Stimulated activated CD8-positive, alpha-beta memory T cell treated with anti-CD3 and anti-CD28 coated beads, Interleukin-4, amount 100 ng/mL, for 1 hour (primary cell): ENCODE results near the gene TBX1.

ENCODE experiments used
- DNase-seq, 2 donors: peaks; one replicate each; pipeline ENCODE4 v3.0.0-alpha.2; 2020; ENCODE audit warnings: low read depth in 2 of 2, low spot score in 1 of 2

The TBX1 gene

DNA sequence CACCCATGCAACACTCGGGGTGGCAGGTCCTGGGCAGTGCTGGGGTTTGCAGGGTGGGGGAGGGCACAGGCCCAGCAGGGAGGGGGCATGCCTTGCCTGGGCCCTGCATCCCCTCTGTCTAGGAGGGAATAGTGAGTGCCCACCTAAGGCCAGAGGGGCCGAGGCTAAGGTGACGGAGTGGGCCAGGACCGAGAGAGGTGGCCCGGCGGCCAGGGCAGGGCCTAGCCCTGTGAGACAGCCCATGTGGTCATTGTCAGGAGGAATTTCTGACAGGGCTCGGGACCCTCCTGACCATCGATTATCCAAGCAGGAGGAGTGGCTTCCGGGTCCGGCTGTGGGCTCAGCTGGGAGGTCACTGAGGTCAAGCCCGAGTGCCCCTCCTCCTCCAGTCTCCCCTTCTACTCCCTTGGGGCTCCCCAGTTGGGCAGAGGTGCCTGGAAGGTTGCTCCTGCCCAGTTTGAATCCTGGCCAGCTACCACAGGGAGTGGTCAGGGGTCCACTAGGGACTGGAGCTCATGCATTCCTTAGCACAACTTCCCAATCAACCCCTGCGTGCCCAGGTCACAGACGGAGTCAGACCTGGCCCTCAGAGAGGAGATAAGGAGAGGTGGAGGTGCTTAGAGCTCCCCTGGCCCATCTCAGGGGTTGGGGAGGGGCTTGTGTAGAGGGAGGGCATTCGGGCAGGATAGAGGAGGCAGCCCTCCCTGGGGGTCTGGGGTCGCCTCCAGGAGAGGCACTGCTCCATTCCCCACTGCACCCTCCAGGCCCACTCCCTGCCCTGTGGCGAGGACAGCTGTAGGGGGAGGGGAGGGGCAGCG, 22.5 kb upstream of the TBX1 start:
- no peak for DNase-seq

DNA sequence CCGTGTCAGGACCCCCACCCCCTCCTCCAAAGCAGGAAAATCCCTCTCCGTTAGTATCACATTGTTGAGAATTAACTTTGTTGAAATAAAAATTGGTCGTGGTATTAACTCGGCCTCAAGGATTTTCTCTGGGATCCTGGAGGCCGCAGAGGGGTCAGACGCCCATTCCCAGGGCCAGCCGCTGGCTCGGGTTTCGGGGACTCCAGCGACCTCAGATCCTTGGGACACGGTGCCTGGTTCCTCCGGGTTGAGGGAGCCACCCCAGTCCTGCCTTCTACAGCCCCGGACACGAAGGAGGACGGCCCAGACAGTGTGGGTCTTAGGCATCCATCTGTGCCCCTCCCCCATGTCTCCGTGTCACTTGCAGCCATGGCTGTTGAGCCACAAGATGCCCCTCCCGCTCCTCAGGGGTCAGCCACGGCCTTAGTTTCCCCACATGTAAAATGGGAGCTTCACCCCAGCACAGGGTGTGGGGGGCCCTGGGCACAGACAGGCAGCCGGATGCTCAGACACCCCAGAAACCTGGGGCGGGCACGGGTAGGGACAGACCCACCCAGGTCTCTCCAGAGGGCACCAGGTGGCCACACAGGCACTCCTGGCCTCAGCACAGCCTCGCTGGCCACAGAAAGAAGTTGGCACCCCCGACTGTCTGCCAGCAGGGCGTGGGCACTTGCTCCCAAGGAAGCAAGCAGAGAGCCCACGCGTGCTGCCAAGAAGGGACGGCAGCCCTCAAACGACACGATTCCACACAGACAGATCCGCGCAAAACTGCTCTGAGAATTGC, 21.7 kb upstream of the TBX1 start:
- no peak for DNase-seq

DNA sequence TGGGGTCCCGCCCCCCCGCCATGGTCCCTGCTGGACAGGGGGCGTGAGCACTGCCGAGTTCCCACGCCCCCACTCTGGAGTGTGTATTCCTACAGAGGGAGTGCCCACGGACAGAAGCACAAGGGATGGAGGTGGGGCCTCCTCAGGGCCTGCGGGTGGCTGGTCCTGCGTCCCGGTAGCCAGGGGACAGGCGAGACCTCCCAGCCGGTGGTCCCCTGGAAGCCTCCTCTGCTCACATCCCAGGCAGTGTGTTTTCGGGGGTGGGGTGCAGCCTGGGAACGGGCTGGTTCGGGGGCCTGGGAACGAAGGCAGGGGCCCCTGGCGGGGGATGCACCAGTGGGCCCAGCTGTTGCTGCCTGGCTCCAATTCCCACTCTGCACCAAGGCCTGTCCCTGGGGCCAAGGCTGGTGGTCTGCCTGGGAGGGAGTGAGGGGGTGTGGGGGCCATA, 21.1 kb upstream of the TBX1 start:
- no peak for DNase-seq

DNA sequence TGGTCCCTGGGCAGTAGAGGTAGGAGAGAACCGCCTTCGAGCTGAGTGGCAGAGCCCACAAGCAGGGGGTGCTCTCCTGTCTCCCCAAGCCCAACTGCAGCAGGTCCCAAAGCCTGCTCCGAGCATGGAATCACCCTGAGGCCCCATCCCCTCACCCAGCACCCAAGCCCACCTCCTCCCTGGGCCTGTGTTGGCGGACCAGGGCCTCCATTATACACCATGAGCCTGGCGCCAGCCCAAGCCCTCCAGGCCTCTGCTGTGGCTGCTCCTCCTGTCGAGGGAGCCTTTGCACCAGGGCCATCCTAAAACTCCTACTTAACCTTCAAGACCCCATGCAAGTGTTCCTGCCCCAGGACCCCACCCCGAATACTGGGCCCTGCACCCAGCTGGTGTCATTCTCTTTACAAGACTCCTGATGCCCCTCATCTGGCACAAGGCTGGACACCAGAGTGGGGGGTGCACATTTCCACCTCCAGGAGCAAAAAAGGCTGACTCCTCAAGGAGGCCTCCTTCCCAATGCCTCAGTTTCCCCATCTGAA, 20.6 kb upstream of the TBX1 start:
- no peak for DNase-seq

DNA sequence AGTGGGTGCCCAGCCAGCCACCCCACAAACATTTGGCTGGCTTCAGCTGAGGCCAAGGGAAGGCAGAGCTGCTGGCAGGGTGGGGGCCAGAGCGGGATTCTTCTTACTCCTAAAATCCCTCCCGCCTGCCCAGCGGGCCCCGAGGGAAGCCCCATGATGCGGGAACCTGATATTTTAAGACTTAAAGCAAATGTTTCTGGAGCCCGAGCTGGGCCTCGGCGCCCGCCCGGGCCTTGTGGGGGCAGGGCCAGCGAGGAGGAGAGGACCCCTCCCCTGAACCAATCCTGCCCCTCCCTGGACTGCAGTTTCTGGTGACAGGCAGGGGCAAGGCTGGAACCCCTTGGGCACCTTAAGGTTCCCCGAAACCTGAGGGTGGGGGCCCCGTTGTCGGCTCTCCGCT, 20.0 kb upstream of the TBX1 start:
- DNase-seq = no peak

DNA sequence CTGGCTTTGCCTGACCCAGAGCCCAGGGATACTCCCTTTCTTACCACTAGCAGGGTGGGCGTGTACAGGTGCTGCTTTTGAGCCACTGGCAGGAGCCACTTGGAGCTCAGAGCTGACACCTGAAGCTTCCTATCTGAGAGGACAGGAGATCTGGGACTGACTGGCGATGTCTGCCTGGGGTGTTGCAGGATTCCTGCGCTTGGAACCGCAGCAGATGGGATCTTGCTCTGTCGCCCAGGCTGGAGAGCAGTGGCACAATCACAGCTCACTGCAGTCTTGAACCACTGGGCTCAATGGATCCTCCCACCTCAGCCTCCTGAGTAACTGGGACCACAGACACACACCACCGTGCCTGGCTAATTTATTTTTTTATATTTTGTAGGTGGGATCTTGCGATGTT, 19.5 kb upstream of the TBX1 start:
- no peak for DNase-seq

DNA sequence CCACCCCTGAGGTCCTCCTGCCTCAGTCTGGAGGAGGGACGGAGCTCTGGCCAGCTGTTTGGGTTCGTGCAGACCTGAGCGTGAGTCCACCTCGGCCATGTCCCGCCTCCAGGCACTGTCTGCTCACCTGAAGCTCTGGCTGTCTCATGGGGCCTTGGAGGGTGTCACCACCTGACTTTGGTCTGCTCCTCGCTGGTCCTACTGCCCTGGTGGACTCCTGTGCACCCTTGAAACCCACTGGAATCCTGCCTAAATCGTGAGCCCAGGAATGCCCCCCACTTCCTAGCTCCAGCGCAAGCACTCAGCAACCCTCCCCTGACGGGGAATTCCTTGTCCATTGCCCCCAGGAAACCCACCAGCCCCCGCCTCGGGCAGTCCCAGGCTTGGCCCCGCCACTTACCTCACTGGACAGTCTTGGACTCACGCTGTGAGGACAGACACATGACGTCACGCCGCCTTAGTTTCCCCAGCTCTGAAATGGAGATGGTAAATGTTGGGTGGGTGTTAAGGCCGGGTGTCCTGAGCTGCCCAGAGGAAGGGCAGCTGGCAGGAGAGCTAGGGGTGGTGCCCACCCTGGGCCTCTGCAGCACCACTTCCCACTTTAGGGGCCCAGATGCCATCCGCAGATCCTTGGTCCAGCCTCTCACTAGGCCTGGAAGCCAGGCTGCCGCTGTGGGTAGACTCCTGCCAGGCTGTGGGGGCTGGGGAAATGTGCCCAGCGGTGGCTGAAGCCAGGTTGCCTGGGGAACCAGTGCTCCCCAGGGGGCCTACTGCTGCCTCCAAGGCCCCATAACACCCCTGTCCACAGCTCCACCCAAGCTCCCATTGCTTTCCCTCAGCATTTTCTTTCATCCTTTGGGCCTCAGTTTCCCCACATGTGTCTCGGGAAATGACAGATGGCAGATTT, 18.2 kb upstream of the TBX1 start:
- no peak for DNase-seq

DNA sequence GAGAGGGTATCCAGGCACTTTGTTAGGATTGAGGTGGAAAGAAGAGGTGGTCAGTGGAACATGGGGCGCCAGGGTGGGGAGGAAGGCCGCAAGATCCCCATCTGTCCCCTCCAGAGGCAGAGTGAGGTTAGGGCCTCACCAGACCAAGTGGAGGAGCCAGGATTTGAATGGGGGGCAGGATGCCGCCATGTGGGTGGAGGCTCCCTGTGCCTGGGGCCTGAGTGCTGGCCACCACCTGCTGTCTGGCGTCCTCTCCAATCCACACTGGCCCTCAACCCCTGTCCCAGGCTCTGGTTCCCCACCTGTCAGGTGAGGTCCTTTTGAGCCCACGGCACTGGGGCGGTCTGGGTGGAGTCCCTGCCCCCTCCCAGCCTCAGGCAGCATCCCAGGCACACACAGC, 17.5 kb upstream of the TBX1 start:
- DNase-seq = no peak

DNA sequence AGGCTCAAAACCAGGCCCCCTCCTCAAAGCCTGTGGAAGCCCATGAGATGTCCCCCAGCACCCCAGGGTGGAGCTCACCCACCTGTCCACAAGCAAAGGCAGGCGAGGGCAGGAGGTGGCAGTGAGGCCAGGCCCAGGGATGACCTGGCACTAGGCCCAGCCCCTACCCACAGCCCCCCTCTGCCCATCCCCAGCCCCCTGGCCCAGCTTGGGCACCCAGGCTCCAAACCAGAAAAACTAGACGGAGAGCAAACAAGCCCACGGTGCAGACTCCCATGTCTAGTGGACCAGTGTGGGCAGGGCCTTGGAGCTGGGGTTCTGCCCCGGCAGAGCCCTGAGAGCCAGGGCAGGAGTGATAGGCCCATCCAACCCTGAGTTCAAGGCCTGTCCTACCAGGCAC, 16.9 kb upstream of the TBX1 start:
- no peak for DNase-seq

DNA sequence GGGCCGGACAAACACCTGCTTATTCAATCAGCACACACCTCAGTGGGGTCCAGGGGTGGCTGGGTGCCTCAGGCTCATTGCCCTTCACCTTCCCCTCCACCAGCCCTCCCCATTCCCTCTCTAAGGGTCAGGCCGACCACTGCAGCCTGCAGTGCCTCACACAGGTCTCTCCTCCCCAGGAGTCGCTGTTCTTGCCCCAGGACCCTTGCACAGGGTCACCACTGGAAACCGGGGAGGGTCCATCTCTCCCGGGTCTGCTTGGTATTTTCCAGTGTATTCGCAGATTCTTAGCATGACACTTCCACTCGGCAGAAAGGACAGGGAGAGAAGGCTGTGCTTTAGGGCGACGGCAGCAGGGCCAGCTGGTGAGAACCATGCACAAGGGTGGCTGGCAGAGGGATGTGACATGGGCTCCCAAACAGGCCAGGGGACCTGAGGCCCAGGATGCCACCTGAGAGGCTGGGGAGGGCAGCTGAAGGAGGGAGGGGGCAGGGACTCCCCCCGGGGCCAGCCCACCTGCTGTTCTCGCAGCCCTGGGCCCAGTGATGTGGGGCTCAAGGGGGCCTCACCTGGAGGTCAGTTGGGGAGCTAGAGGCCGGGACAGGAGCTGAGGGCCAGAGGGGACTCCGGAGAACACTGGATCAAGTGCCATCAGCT, 16.1 kb upstream of the TBX1 start:
- no peak for DNase-seq

DNA sequence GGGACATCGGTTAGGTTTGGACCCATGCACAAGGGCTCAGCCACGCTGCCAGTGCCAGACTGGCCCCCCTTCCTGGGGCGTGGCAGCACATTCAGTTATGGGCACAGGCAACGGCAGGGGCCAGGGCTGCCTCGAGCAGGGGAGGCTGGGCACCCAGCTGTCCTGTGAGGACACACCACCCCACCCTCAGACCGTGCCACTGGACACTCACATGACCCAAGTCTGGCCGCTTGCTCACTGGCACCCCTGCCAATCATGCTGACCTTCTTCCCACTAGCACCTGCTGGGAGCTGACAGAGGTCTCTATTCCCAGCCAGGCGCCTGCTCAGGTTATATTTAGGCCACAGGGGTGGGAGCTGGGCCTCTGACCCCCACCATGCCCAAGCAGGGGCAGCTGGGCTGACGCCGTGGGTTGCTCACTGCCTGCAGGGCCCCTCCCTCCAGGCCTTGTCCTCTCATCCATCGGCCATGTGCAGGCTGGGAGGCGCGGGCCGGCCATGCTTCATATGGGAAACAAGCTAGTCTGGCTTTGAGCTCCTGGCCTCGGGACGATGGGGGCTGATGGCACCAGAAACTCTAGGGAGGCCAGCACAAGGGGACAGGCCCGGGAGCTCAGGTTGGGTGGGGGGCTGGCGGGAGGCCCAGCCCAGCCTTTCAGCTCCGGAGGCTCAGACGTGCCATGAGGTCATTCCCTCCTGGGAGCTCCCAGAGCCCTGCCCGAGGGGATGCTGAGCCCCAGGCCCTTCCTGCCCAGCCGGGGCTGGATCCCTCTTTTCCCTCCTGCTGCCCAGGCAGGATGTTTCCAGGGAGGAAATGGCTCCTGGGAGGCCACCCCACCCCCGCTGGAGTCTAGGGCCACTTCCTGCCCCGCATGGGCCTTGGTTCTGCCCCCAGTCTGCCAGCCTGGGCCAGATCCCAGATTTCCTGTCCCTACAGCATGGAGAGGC, 15.2 kb upstream of the TBX1 start:
- no peak for DNase-seq

DNA sequence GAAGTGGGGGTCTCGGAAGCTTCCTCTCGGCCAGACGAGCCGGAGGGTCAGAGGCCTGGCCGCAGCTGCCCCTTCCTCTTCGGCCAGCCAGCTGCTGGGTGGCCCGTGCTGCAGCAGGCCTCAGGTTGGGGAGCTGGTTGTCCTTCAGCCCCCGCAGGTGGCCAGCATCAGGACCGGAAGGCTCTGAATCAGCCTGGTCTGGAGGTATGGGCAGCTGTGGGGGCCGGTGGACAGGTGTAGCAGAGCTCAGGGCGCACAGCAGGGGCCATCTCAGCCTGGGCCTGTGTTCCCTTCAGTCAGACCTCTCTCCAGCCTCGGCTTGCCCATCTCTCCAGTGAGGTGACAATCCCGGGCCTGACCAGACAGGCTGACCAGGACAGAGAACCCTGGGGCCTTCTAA, 13.9 kb upstream of the TBX1 start:
- DNase-seq = no peak

DNA sequence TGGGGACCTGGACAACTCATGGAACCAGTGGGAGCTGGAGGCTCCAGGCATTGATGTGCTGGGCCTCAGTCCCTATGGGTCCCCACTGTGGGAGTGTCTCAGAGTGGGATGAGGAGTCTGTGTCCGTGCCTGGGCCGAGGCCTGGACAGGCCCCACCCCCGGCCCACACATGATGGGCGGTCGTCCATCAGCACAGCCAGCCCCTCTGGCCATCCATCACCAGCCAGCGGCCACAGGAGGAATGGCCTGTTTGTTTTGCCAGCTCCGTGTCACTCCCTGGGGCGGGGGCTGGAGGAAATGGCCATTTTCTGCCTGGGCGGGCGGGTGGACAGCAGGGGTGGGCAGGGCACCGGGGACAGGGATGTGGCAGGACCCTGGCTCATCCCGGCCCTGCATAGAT, 13.0 kb upstream of the TBX1 start:
- DNase-seq = no peak

DNA sequence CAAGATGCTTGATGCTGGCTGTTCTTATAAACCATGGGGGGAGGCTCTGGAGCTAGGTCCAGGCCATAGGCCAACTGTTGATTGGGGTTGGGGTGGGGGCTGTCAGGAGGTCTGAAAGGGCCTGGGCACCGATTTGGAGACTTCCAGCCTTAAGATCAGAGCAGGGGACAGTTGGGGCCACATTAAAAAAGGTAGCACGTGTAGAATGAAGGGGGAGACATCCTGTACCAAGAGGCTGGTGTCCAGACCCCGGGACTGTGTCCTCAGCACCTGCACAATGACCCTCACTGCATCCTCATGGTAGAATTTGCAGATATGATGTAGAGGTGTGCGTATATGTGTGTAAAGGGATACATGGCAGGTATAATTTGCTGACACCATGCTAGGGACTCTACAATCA, 12.4 kb upstream of the TBX1 start:
- no peak for DNase-seq

DNA sequence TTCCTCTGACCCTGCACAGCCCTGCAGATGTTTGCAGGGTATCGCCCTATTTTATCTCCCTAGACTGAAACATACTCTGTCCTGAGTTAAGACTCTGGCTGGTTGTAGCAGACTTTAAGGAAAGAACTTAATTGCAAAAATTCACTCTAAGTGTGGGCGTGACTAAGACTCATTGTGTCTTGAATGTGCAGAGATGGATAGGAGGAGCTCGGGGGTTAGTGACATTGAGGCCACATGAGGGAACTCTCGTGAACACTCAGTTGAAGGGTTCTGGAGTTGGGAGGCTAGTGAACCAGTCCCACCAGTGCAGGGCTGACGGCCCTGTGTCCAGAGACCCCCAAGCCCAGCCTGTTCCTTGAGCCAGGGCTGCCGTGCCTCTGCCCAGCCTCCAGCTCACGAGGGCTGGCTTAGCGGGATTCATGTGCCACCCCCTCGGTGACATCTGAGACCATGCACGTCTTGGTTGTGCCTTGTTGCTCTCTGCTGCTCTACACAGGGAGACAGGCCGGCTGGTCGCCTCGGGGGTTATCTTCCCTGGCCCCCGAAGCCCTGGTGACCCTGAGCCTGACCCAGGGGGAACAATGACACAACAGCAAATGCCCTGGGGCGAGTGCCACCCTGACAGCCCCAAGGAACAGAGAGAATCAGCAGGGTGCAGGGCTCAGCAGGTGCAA, 11.4 kb upstream of the TBX1 start:
- DNase-seq = no peak

DNA sequence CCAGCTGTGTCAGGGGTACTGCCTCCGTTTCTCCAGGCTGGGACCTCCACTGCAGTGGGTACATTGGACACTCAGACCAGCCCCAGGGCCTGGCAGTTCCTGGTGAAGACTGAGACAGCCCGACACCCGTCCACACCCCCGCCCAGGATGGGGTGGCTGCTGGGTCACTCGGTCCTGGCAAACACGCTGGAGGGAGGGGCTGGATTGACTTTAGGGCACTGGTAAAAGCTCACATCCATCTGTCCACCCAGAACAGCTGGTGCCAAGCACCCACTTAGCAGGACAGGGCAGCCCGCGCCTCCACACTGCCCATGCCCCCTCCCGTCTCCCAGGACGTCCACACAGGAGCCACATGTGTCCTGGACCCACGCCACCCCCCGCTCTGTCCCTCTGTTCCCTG, 10.7 kb upstream of the TBX1 start:
- DNase-seq = no peak

DNA sequence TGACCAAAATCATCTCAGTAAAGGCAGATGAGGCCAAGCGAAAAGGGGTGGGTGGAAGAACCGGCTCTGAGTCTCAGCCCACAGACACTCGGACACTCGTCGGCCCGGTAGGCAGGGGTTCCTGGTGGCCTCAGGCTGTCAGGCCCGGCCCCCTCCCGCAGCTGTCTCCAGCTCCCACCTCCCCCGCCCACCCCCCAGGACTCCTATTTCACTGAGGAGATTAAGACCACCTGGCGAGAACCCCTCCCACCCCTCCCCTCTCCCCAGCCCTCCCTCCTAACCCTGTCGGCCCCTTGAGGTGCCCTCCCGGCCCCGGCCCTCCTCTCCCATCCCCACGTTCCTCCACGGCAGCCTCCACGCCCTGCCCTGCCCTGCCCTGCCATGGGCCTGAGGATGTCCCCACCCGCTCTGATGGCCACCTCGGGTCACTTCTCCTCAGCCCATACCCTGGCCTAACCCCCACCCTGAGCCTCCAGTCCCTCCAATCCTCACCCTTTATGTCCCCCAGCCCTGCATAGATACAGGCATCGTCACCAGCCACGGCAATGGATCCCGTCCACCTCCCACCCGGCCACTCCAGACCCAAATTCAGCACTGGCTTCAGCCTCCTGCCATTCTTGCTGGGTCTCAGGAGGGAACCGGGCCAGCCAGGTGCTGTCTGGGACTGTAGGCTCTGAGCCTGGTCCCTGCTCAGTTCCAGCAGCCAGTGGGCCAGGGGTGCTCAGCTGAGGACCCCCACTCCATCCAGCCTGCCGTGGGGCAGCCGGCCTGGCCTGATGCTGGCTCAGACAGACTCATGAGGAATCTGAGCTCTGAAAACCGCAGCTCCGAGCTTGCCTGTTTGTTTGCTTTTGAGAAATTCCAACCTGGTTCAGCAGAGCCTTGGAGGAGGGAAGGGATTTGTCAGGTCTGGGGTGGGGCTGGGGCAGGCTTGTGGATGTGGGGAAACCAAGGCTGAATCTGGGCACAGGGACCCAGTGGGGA, 9.8 kb upstream of the TBX1 start:
- DNase-seq = no peak
